ENCODE results near the gene XPNPEP1. TPM values are rescaled to one million over a fixed set of nuclear protein-coding genes. Genes with fewer than 3 reads are reported as not detected.

Gene XPNPEP1
- total RNA-seq, 1 experiment from 2014 or later: 71.3 TPM

GRCh38 chr10:109967739-109968088, 44.4 kb upstream of the XPNPEP1 start:
- Histone ChIP-seq H4K5ac (ENCODE audit: insufficient read length, low read depth, low read length) (no peak overlapping the region), H3K56ac (ENCODE audit: insufficient read length, low read depth, low read length) (no peak overlapping the region), H3K9ac (ENCODE audit: extremely low read depth, insufficient read length, low read length) (no peak overlapping the region), H4K20me1 (ENCODE audit: control insufficient read depth, insufficient read depth, insufficient read length) (no peaks in the 10 kb centered on the region), H4K8ac (replicated peaks; ENCODE audit: insufficient read length, low read depth, low read length) (no peak overlapping the region), H3K23ac (ENCODE audit: insufficient read length, low read depth, low read length) (no peak overlapping the region), H3K9me3 (ENCODE audit: control insufficient read depth, low read depth, low read length) (no peaks in the 10 kb centered on the region), H3K4me2 (ENCODE audit: insufficient read depth, insufficient read length, low read length) (peak overlapping the region; percentile 14), H3K14ac (ENCODE audit: insufficient read depth, low read length) (no peak overlapping the region), H3K27ac (ENCODE audit: insufficient read length, low read depth, low read length) (no peak overlapping the region), H2BK120ac (ENCODE audit: low read depth, low read length, poor library complexity, severe bottlenecking) (no peak overlapping the region), H3K4ac (ENCODE audit: low read depth, low read length) (no peak overlapping the region), H4K91ac (ENCODE audit: insufficient read length, low read depth, low read length) (no peak overlapping the region), H3K27me3 (ENCODE audit: insufficient read depth, low read length) (no peaks in the 10 kb centered on the region), H3K79me1 (ENCODE audit: insufficient read depth, low read depth, low read length, poor library complexity, severe bottlenecking) (no peaks in the 10 kb centered on the region), H3K18ac (ENCODE audit: insufficient read length, low read depth, low read length) (no peak overlapping the region), H2BK20ac (ENCODE audit: low read depth, low read length, poor library complexity, severe bottlenecking) (no peak overlapping the region), H2BK5ac (ENCODE audit: insufficient read length, low read length) (no peak overlapping the region), H3K4me1 (ENCODE audit: insufficient read depth, low read length) (peaks cover 8% of the 10 kb centered on the region; the same call in 1 of the 2 replicates), H2BK12ac (ENCODE audit: insufficient read length, low read depth, low read length) (no peak overlapping the region), H3T11ph (ENCODE audit: low read length) (no peak overlapping the region), H3K79me2 (ENCODE audit: insufficient read depth, low read length) (no peaks in the 10 kb centered on the region), H2BK15ac (ENCODE audit: low read depth, low read length) (no peak overlapping the region), H2AFZ (ENCODE audit: low read length) (no peak overlapping the region), H2AK5ac (ENCODE audit: insufficient read length, low read length) (no peak overlapping the region), H3K23me2 (ENCODE audit: insufficient read length, low read depth, low read length, poor library complexity, severe bottlenecking) (peaks cover 3% of the 10 kb centered on the region)
- Mint-ChIP-seq H3K27me3 (ENCODE audit: low read depth) (no peaks in the 10 kb centered on the region; the same call in 1 of the 2 replicates), H3K4me3 (no peak overlapping the region), H3K27ac (peak overlapping the region in 1 of 3 experiments; percentile 63; a peak in 1 of 7 replicates), H3K4me1 (peaks cover 23 to 25% of the 10 kb centered on the region in 2 experiments), H3K9me3 (no peaks in the 10 kb centered on the region; a peak in 1 of 5 replicates), H3K36me3 (ENCODE audit: insufficient read depth in 1 of 3, low read depth in 3 of 3) (no peaks in the 10 kb centered on the region)
- TF ChIP-seq CTCF (conservative IDR thresholded peaks at IDR 0.05): no peak
- no peak for DNase-seq

Data from H9 (cell line).